A549 (cell line): ENCODE measurements around the gene GRM5. TPM values are rescaled to one million over a fixed set of nuclear protein-coding genes. Genes with fewer than 3 reads are reported as not detected.

Experiments used
- ATAC-seq, 2 experiments: fragments of 200-7000 bp in 1 of 2; fragments of >200 bp in 1 of 2; cut with Nextera tagmentation in 1 of 2; cut with Tn5 transposase in 1 of 2; 3 replicates each; pipeline versions ENCODE4 v1.8.0 to v1.9.1; 2018 to 2020; ENCODE audit warnings: mild to moderate bottlenecking in 1 of 2, moderate library complexity in 1 of 2
- CTCF ChIA-PET: fragments of 300-600 bp; sonication (Branson Sonifier 250); formaldehyde crosslinking; extraction: SDS; loops from one replicate; lab custom pipeline; 2021; ENCODE audit warnings: antibody characterized with exemption, inconsistent platforms; lab: Yijun Ruan, JAX
- POLR2A ChIA-PET: fragments of 350-600 bp; formaldehyde crosslinking; extraction: SDS; loops from one replicate; lab custom pipeline; 2021; ENCODE audit warnings: antibody characterized with exemption, inconsistent platforms; lab: Yijun Ruan, JAX
- DNase-seq, 2 experiments: peaks; one replicate each; pipeline versions ENCODE4 v3.0.0 to v3.0.0-alpha.2; 2011 to 2016; ENCODE audit warnings: low read depth in 1 of 2, low spot score in 1 of 2
- FAIRE-seq: peaks from 2 replicates; lab custom pipeline; 2011; peaks lifted over from hg19 to GRCh38; lab: Jason Lieb, UNC
- H3K27ac ChIP-seq, 2 experiments: fragments of >200 bp; sonication (Bioruptor Twin); formaldehyde crosslinking; 3 replicates each; pipeline ENCODE4 v1.5.1; 2016 to 2017
- H3K4me1 ChIP-seq: fragments of >200 bp; sonication (Bioruptor Twin); formaldehyde crosslinking; 3 replicates; pipeline ENCODE4 v1.6.1; 2016
- H3K4me2 ChIP-seq: fragments of >200 bp; sonication (Bioruptor Twin); formaldehyde crosslinking; 3 replicates; pipeline ENCODE4 v1.6.1; 2016
- H3K4me3 ChIP-seq: fragments of >200 bp; sonication (Bioruptor Twin); formaldehyde crosslinking; 3 replicates; pipeline ENCODE4 v1.5.1; 2016
- H3K9me3 ChIP-seq: fragments of >200 bp; sonication (Bioruptor Twin); formaldehyde crosslinking; 3 replicates; pipeline ENCODE4 v1.6.1; 2016
- CHD2 ChIP-seq: fragments of 150-350 bp; IDR thresholded peaks from 2 replicates; pipeline ENCODE4 v1.6.1; 2014; ENCODE audit warnings: low read length; ENCODE audit not compliant: partially characterized antibody
- EHMT2 ChIP-seq: fragments of 200-600 bp; sonication (generic); IDR thresholded peaks from 2 replicates; pipeline ENCODE4 v1.6.1; 2016; ENCODE audit warnings: antibody characterized with exemption, low read depth, mild to moderate bottlenecking, moderate library complexity
- ESRRA ChIP-seq: fragments of 150-350 bp; IDR thresholded peaks from 2 replicates; pipeline ENCODE4 v1.6.1; 2014; ENCODE audit warnings: mild to moderate bottlenecking, low read length, borderline replicate concordance
- HDAC2 ChIP-seq: fragments of 200-600 bp; sonication (generic); IDR thresholded peaks from 2 replicates; pipeline ENCODE4 v1.6.1; 2016
- HOXB5 ChIP-seq: fragments of 250-450 bp; sonication (Bioruptor Pico); IDR thresholded peaks from 2 replicates; pipeline ENCODE4 v1.5.0; 2020; ENCODE audit warnings: mild to moderate bottlenecking, moderate library complexity
- JUNB ChIP-seq: fragments of >200 bp; sonication (Bioruptor Twin); formaldehyde crosslinking; IDR thresholded peaks from 2 replicates; pipeline ENCODE4 v1.6.1; 2016
- MAFK ChIP-seq: fragments of 450-650 bp; IDR thresholded peaks from 2 replicates; pipeline ENCODE4 v1.6.1; 2014; ENCODE audit not compliant: partially characterized antibody
- MAZ ChIP-seq: fragments of 150-350 bp; IDR thresholded peaks from 2 replicates; pipeline ENCODE4 v1.6.1; 2014; ENCODE audit warnings: antibody characterized with exemption, low read depth, low read length, borderline replicate concordance
- MYC ChIP-seq: IDR thresholded peaks from 2 replicates; pipeline ENCODE4 v1.6.1; 2012; ENCODE audit warnings: mild to moderate bottlenecking, inconsistent platforms, low read length, improper control_type of control experiment, borderline replicate concordance
- NR3C1 ChIP-seq: fragments of >200 bp; sonication (Bioruptor Twin); formaldehyde crosslinking; IDR thresholded peaks from 3 replicates; pipeline ENCODE4 v1.6.1; 2017
- RCOR1 ChIP-seq: fragments of 150-350 bp; IDR thresholded peaks from 2 replicates; pipeline ENCODE4 v1.6.1; 2014; ENCODE audit warnings: antibody characterized with exemption, low read length, low read depth
- RFX5 ChIP-seq: fragments of 450-650 bp; IDR thresholded peaks from 2 replicates; pipeline ENCODE4 v1.7.1; 2014; ENCODE audit warnings: antibody characterized with exemption, mild to moderate bottlenecking, moderate library complexity
- TFCP2L1 ChIP-seq: fragments of 250-450 bp; sonication (Bioruptor Pico); IDR thresholded peaks from 2 replicates; pipeline ENCODE4 v1.5.0; 2021; ENCODE audit warnings: mild to moderate bottlenecking
- ZNF302 ChIP-seq: fragments of 250-450 bp; sonication (Bioruptor Pico); IDR thresholded peaks from 2 replicates; pipeline ENCODE4 v1.9.0; 2021; ENCODE audit warnings: inconsistent platforms, mild to moderate bottlenecking, moderate library complexity
- WGBS: methylation state at CpG from one replicate; pipeline ENCODE4 v1.1.6; 2017; ENCODE audit errors: missing lambda C conversion rate; 5-methylcytosine and 5-hydroxymethylcytosine counted together
- polyA plus RNA-seq, 4 experiments: library from polyadenylated mRNA; depleted of rRNA in 3 of 4; stranded (reverse); fragments of >200 nt; fragmentation: RNase III in 1 of 4; extraction: RNeasy Plus Mini Kit Qiagen cat#74134 plus additional on column Dnase treatment in 1 of 4; gene quantifications; 2 replicates in 3 of 4; 3 replicates in 1 of 4; pipeline ENCODE4 v1.2.3, GENCODE V29; 2011 to 2017
- TF ChIP-seq, protein P1 (sequence below): fragments of >200 bp; sonication (Bioruptor Twin); formaldehyde crosslinking; IDR thresholded peaks from 2 replicates; pipeline ENCODE4 v1.6.1; 2016
- TF ChIP-seq, protein P2 (sequence below): fragments of 250-450 bp; sonication (Bioruptor Pico); IDR thresholded peaks from 2 replicates; pipeline ENCODE4 v1.5.0; 2021; ENCODE audit warnings: mild to moderate bottlenecking, moderate library complexity, borderline replicate concordance
- TF ChIP-seq, protein P3 (sequence below): IDR thresholded peaks from 2 replicates; pipeline ENCODE4 v1.6.1; 2012
- TF ChIP-seq, protein P4 (sequence below): IDR thresholded peaks from 2 replicates; pipeline ENCODE4 v1.6.1; 2012; ENCODE audit warnings: low read depth, borderline replicate concordance
- TF ChIP-seq, protein P5 (sequence below): IDR thresholded peaks from 2 replicates; pipeline ENCODE4 v1.6.1; 2012
- TF ChIP-seq, protein P6 (sequence below): fragments of >200 bp; sonication (Bioruptor Twin); formaldehyde crosslinking; IDR thresholded peaks from 3 replicates; pipeline ENCODE4 v1.5.1; 2016

GRM5 gene
- polyA plus RNA-seq, 2 of the 4 experiments (the other 2 are of a cell fraction) = 0.01 TPM; not detected in 1

DNA sequence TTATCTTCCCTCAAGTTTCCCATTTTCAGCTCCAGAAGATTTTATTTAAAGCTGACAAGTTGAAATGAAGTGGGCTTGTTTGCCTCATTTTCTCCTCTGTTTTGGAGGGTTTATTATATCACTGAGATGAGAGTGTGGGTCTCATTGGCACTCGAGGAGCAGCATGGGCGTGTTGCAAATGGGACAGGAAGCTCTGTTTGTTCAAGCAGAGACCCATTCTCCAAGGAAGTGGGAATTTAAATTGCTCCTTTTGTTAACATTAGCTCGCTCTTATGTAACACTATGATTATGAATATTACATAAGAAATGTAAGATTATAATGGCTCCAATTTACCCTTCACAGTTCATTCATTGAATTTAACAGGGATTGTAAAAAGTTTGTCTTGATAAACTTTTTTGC, 410.6 kb downstream of the GRM5 start:
- FAIRE-seq (no peak), ATAC-seq (no peak), DNase-seq (no peak)
- no peak overlapping the region for H3K4me3 ChIP-seq
- WGBS = 7% methylated on average over 3 of the region's 3 CpGs
- ChIA-PET POLR2A (no interaction called here), CTCF (interaction anchor here (1.6 kb wide), 1 partner anchor 16 kb away, joined by 3 read pairs; no protein-coding TSS in a partner anchor)
- TF ChIP-seq, protein P1, sequence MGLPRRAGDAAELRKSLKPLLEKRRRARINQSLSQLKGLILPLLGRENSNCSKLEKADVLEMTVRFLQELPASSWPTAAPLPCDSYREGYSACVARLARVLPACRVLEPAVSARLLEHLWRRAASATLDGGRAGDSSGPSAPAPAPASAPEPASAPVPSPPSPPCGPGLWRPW = no peak
- TF ChIP-seq HOXB5 (CRISPR knock-in tag) = no peak
- TF ChIP-seq ESRRA = no peak
- no peak for TF ChIP-seq JUNB
- no peak for TF ChIP-seq MYC
- no peak for TF ChIP-seq RCOR1
- no peak for TF ChIP-seq ZNF302 (CRISPR knock-in tag)
- no peak for TF ChIP-seq MAZ
- TF ChIP-seq, protein P2, sequence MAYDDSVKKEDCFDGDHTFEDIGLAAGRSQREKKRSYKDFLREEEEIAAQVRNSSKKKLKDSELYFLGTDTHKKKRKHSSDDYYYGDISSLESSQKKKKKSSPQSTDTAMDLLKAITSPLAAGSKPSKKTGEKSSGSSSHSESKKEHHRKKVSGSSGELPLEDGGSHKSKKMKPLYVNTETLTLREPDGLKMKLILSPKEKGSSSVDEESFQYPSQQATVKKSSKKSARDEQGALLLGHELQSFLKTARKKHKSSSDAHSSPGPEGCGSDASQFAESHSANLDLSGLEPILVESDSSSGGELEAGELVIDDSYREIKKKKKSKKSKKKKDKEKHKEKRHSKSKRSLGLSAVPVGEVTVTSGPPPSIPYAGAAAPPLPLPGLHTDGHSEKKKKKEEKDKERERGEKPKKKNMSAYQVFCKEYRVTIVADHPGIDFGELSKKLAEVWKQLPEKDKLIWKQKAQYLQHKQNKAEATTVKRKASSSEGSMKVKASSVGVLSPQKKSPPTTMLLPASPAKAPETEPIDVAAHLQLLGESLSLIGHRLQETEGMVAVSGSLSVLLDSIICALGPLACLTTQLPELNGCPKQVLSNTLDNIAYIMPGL = no peak
- TF ChIP-seq NR3C1 = no peak
- TF ChIP-seq, protein P3, sequence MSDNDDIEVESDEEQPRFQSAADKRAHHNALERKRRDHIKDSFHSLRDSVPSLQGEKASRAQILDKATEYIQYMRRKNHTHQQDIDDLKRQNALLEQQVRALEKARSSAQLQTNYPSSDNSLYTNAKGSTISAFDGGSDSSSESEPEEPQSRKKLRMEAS = no peak
- no peak for TF ChIP-seq MAFK
- TF ChIP-seq, protein P4, sequence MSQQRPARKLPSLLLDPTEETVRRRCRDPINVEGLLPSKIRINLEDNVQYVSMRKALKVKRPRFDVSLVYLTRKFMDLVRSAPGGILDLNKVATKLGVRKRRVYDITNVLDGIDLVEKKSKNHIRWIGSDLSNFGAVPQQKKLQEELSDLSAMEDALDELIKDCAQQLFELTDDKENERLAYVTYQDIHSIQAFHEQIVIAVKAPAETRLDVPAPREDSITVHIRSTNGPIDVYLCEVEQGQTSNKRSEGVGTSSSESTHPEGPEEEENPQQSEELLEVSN = no peak
- TF ChIP-seq, protein P5, sequence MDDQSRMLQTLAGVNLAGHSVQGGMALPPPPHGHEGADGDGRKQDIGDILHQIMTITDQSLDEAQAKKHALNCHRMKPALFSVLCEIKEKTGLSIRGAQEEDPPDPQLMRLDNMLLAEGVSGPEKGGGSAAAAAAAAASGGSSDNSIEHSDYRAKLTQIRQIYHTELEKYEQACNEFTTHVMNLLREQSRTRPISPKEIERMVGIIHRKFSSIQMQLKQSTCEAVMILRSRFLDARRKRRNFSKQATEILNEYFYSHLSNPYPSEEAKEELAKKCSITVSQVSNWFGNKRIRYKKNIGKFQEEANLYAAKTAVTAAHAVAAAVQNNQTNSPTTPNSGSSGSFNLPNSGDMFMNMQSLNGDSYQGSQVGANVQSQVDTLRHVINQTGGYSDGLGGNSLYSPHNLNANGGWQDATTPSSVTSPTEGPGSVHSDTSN = no peak
- H3K9me3 ChIP-seq = no peaks in the 10 kb centered on the region
- no peak overlapping the region for H3K4me2 ChIP-seq
- no peak overlapping the region for H3K27ac ChIP-seq
- H3K4me1 ChIP-seq = no peaks in the 10 kb centered on the region

DNA sequence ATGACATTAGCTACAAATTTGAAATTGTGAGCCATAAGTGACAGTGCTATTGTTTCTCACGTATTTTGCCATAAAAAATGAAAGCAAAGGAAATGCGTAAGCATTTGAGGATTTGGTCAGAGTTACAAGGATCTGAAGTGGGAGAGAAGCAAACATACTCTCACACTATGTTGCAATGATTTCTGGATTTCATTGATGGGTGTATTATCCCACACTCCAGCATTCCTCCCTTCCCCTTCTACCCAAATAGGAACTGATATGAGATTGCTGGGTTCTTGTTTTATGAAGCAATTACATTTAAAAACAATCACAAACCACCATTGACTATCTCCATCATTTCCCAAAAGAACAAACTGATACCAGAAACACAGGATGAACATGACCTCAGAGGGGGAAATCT, 414.2 kb downstream of the GRM5 start:
- H3K9me3 ChIP-seq = no peaks in the 10 kb centered on the region
- no peak for TF ChIP-seq ESRRA
- TF ChIP-seq EHMT2 = no peak
- no peak for TF ChIP-seq TFCP2L1
- no peak for TF ChIP-seq CHD2
- TF ChIP-seq RFX5 = no peak
- no peak for TF ChIP-seq HDAC2
- TF ChIP-seq, protein P6, sequence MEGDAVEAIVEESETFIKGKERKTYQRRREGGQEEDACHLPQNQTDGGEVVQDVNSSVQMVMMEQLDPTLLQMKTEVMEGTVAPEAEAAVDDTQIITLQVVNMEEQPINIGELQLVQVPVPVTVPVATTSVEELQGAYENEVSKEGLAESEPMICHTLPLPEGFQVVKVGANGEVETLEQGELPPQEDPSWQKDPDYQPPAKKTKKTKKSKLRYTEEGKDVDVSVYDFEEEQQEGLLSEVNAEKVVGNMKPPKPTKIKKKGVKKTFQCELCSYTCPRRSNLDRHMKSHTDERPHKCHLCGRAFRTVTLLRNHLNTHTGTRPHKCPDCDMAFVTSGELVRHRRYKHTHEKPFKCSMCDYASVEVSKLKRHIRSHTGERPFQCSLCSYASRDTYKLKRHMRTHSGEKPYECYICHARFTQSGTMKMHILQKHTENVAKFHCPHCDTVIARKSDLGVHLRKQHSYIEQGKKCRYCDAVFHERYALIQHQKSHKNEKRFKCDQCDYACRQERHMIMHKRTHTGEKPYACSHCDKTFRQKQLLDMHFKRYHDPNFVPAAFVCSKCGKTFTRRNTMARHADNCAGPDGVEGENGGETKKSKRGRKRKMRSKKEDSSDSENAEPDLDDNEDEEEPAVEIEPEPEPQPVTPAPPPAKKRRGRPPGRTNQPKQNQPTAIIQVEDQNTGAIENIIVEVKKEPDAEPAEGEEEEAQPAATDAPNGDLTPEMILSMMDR = no peak
- H3K4me2 ChIP-seq = no peak overlapping the region
- WGBS = 41% methylated on average over 2 of the region's 2 CpGs
- H3K4me1 ChIP-seq = no peaks in the 10 kb centered on the region
- ChIA-PET CTCF (no interaction called here), POLR2A (no interaction called here)
- DNase-seq (no peak), ATAC-seq (no peak), FAIRE-seq (no peak)
- no peak overlapping the region for H3K27ac ChIP-seq
- H3K4me3 ChIP-seq = no peak overlapping the region
